SU-DHL-6 (cell line): ENCODE measurements around the gene PANK2.

Source experiments
- H2AFZ ChIP-seq: fragments of 200-600 bp; sonication (generic); 2 replicates; pipeline ENCODE4 v1.6.1; 2014; ENCODE audit warnings: low read depth, mild to moderate bottlenecking, moderate library complexity, mixed read lengths, antibody characterized with exemption, low read length; ENCODE audit not compliant: severe bottlenecking
- H3F3A ChIP-seq: fragments of 200-600 bp; shearing (Covaris generic); 2 replicates; pipeline ENCODE4 v1.6.0; 2016; ENCODE audit warnings: antibody characterized with exemption, mild to moderate bottlenecking; ENCODE audit not compliant: insufficient read depth
- H3K27ac ChIP-seq: fragments of 200-600 bp; sonication (generic); 2 replicates; pipeline ENCODE4 v1.5.1; 2016; ENCODE audit warnings: low read depth, mild to moderate bottlenecking, low read length, moderate library complexity, mixed read lengths
- H3K27me3 ChIP-seq: fragments of 200-600 bp; sonication (generic), shearing (Covaris generic); 2 replicates; pipeline ENCODE4 v1.6.0; 2014; ENCODE audit warnings: mild to moderate bottlenecking, low read length
- H3K36me3 ChIP-seq: fragments of 200-600 bp; sonication (generic); 2 replicates; pipeline ENCODE4 v1.6.1; 2014; ENCODE audit warnings: mild to moderate bottlenecking, low read length, mixed read lengths
- H3K4me2 ChIP-seq: fragments of 300-600, 200-600 bp; shearing (Covaris generic), sonication (generic); 2 replicates; pipeline ENCODE4 v1.6.0; 2014; ENCODE audit warnings: low read length, low read depth, mild to moderate bottlenecking; ENCODE audit not compliant: poor library complexity, severe bottlenecking
- H3K4me3 ChIP-seq: fragments of 200-600 bp; sonication (generic); 2 replicates; pipeline ENCODE4 v1.5.1; 2014; ENCODE audit warnings: antibody characterized with exemption, low read length, mild to moderate bottlenecking, mixed read lengths; ENCODE audit not compliant: insufficient read depth, poor library complexity, severe bottlenecking
- H3K79me2 ChIP-seq: fragments of 200-600 bp; sonication (generic); 2 replicates; pipeline ENCODE4 v1.6.1; 2014; ENCODE audit warnings: mild to moderate bottlenecking, low read length, moderate library complexity; ENCODE audit not compliant: insufficient read depth
- H3K9ac ChIP-seq: fragments of 200-600 bp; sonication (generic); 2 replicates; pipeline ENCODE4 v1.7.0; 2014; ENCODE audit warnings: mild to moderate bottlenecking, low read length
- H3K9me2 ChIP-seq: fragments of 200-600 bp; sonication (generic); replicated peaks from 2 replicates; pipeline ENCODE4 v1.6.1; 2014; ENCODE audit warnings: low read length; ENCODE audit not compliant: insufficient read depth
- H3K9me3 ChIP-seq: fragments of 200-600 bp; sonication (generic); 2 replicates; pipeline ENCODE4 v1.6.1; 2014; ENCODE audit warnings: low read length, mixed read lengths; ENCODE audit not compliant: insufficient read depth
- H4K20me1 ChIP-seq: fragments of 200-600 bp; sonication (generic); 2 replicates; pipeline ENCODE4 v1.6.1; 2014; ENCODE audit warnings: low read depth, mild to moderate bottlenecking, antibody characterized with exemption, low read length, moderate library complexity, mixed read lengths
- EZH2phosphoT487 ChIP-seq: fragments of 200-600 bp; sonication (generic), shearing (Covaris generic); conservative IDR thresholded peaks from 2 replicates; pipeline ENCODE4 v1.6.1; 2018; ENCODE audit warnings: mild to moderate bottlenecking, antibody characterized with exemption, low read length, moderate library complexity, mixed read lengths
- TF ChIP-seq, protein P1 (sequence below): fragments of 200-600 bp; sonication (generic); IDR thresholded peaks from one replicate; pipeline ENCODE4 v1.5.1; 2017; ENCODE audit warnings: antibody characterized with exemption, mild to moderate bottlenecking, low read length, moderate library complexity; ENCODE audit not compliant: insufficient read depth, poor library complexity, severe bottlenecking

Gene PANK2

DNA sequence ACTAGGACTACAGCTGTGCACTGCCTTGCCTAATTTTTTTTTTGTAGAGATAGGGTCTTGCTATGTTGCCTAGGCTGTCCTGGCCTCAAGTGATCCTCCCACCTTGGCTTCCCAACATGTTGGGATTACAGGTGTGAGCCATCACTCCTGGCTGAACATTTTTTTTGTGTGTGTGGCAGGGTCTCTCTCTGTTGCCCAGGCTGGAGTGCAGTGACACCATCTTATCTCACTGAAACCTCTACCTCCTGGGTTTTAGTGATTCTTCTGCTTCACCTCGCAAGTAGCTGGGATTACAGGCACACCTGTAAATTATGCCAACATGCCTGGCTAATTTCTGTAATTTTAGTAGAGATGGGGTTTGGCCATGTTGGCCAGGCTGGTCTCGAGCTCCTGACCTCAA lies 25.3 kb downstream of the PANK2 start:
- Histone ChIP-seq H3K4me3 (no peak overlapping the region), H3K9ac (no peak overlapping the region), H3K36me3 (peaks cover 59% of the 10 kb centered on the region), H4K20me1 (peaks cover 35% of the 10 kb centered on the region), H3K9me3 (no peaks in the 10 kb centered on the region), H2AFZ (no peak overlapping the region), H3K79me2 (peaks cover 85% of the 10 kb centered on the region), H3K4me2 (no peak overlapping the region), H3K9me2 (no peaks in the 10 kb centered on the region), H3K27me3 (no peaks in the 10 kb centered on the region), H3F3A (peaks cover 7% of the 10 kb centered on the region; the same call in 1 of the 2 replicates), H3K27ac (no peak overlapping the region)
- TF ChIP-seq, protein P1, sequence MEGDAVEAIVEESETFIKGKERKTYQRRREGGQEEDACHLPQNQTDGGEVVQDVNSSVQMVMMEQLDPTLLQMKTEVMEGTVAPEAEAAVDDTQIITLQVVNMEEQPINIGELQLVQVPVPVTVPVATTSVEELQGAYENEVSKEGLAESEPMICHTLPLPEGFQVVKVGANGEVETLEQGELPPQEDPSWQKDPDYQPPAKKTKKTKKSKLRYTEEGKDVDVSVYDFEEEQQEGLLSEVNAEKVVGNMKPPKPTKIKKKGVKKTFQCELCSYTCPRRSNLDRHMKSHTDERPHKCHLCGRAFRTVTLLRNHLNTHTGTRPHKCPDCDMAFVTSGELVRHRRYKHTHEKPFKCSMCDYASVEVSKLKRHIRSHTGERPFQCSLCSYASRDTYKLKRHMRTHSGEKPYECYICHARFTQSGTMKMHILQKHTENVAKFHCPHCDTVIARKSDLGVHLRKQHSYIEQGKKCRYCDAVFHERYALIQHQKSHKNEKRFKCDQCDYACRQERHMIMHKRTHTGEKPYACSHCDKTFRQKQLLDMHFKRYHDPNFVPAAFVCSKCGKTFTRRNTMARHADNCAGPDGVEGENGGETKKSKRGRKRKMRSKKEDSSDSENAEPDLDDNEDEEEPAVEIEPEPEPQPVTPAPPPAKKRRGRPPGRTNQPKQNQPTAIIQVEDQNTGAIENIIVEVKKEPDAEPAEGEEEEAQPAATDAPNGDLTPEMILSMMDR: no peak
- TF ChIP-seq EZH2phosphoT487: no peak

DNA sequence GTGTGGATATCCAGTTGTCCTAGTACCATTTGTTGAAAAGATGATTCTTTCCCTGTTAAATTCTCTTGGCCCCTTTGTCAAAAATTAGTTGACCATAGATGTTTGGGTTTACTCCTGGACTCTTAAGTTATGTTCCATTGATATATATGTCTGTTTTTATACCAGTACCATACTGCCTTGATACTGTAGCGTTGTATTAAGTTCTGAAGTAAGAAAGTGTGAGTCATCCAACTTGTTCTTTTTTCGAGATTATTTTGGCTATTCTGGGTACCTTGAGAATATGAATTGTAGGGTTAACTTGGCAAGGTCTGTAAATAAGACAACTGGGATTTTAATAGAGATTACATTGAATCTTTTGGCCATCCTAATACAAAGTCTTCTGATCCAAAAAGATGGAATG lies 26.5 kb downstream of the PANK2 start:
- no peaks in the 10 kb centered on the region for H3K9me3 ChIP-seq
- H3K9ac ChIP-seq: no peak overlapping the region
- TF ChIP-seq EZH2phosphoT487: no peak
- TF ChIP-seq, protein P1: no peak
- H3K4me2 ChIP-seq: no peak overlapping the region
- H2AFZ ChIP-seq: no peak overlapping the region
- peaks cover 4% of the 10 kb centered on the region; the same call in 1 of the 2 replicates for H3F3A ChIP-seq
- H3K36me3 ChIP-seq: peaks cover 56% of the 10 kb centered on the region; the same call in 1 of the 2 replicates
- H3K9me2 ChIP-seq: no peaks in the 10 kb centered on the region
- H4K20me1 ChIP-seq: peaks cover 33% of the 10 kb centered on the region
- H3K79me2 ChIP-seq: peaks cover 74% of the 10 kb centered on the region
- H3K27ac ChIP-seq: no peak overlapping the region
- no peaks in the 10 kb centered on the region for H3K27me3 ChIP-seq
- no peak overlapping the region for H3K4me3 ChIP-seq

DNA sequence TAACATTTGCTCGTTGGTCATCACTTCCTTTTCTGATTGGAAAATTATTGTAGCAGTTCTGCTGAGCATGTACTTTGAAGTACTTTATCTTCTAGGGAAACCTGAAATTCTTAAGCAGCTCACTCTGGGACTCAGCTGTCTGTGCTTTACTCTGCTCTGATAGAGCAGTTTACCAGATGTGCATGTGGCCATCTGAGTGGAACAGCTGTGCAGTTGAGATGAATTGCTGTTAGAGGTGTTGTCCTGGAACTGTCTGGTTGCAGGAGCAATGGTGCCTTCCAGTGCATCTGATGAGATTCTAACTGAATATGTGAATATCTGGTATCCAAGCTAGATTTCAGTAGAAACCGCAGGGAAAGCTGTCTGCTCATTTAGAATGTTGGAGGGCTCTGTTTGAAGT lies 27.2 kb downstream of the PANK2 start:
- Histone ChIP-seq H3F3A (peaks cover 4% of the 10 kb centered on the region; the same call in 1 of the 2 replicates), H3K4me3 (no peak overlapping the region), H2AFZ (no peak overlapping the region), H3K4me2 (no peak overlapping the region), H3K9me3 (no peaks in the 10 kb centered on the region), H3K79me2 (peaks cover 70% of the 10 kb centered on the region), H3K36me3 (peaks cover 53% of the 10 kb centered on the region; the same call in 1 of the 2 replicates), H3K27ac (no peak overlapping the region), H3K9ac (no peak overlapping the region), H4K20me1 (peaks cover 29% of the 10 kb centered on the region), H3K9me2 (no peaks in the 10 kb centered on the region), H3K27me3 (no peaks in the 10 kb centered on the region)
- TF ChIP-seq EZH2phosphoT487: no peak
- TF ChIP-seq, protein P1: no peak
